ENCODE results near the gene FHOD3. TPM values are rescaled to one million over a fixed set of nuclear protein-coding genes. Genes with fewer than 3 reads are reported as not detected.

Gene FHOD3
- total RNA-seq, 1 donor from 2014 or later, result 0.40 TPM

GRCh38 chr18:36578871-36579710 lies 281.6 kb downstream of the FHOD3 start:
- ATAC-seq, result no peak

DNA sequence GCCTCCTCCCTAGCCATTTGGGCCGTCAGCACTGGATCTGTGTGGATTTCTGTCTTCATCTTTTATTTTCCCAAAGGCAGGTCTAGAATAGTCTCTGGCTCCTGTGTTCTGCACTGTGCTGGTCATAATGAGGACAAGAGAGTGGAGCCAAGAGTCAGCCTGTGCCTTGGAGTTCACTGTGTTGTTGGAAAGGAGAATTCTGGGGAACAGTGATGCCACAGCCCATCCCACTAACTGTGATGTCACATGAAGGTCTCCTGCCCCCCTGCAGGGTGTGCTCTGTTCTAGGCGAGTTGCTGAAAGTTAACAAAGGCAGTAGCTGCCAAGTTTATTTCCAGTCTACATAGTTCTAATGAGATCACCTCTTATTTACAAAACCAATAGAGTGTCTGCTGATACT lies 282.8 kb downstream of the FHOD3 start:
- no peak for DNase-seq (ENCODE audit: low spot score)
- ATAC-seq, result peak; percentile 29

More at GRCh38 chr18:36578871-36579710, 281.6 kb downstream of the FHOD3 start:
- DNase-seq (ENCODE audit: low spot score), result no peak

DNA sequence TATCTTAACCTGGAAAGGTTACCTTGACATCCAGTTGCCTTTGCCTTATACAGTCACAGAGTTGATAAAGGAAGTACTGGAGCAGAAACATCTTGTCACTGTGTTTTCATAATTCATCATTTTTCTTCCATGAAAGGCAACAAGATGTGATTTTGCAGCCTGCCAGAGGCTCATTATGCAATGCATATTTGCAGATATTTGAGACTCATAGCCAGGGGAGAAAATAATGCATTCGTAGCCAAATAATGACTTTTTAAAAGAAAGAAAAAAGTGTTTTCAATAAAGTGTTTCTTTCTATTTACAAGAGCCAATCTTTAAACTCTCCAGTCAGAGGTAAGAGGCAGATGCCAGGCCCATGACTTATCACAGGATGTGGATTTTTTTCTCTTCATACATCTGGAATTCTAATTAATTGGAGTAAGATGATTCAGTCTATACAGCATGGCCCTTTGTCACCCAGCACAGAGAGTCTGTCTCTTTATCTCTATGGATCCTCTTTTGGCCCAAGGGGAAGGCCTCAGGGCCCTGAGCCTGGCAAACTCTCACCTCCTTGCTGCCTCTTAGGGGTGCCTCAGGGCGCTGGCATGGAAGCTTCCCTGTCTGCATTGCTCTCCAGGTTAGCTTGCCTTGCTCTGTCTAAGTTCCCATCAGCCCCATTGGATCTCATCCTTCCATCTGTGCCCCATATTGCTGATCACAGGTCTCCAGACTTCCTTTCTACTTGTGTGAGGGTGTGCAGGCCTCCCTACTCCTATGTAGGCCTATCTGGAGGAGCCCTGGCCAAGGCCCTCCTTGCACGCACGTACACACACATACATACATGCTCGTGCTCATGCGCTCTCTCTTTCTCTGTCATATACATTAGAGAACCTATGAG lies 283.6 kb downstream of the FHOD3 start:
- ATAC-seq (no peak), DNase-seq (ENCODE audit: low spot score) (no peak)

DNA sequence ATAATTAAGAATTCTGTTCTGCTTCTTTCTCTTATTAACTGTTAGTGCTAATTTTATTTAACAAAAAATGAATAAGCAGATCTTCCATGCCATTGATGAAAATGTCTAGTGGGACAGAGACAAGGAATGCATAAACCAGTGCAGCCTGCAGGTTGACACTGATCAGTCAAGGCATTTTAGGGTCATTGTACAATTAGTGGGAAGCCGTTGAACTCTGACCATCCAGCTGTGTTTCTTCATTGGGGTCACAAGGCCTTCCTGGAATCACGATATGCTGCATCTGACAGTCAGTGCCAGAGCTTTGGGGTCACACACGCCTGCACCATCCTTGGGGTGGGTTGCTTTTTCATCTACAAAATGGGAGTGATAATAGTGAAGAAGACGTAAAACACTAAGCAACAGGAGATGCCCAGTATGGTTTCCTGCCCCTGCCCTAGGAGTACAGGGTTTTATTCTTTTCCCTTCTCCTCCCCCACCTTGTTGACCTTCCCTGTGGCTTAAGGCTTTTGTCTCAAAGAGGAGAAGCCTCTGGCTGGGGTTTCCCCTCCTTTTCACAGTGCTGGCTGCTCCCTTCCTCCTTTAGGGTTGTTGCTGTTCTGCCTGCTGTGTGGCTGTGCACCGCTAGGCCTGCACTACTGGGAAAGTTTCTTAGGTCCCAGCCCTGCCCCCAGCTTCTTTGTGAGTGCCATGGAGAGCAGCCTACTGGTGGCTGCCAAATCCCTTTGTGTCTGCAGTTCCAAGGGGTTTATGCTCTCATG lies 285.7 kb downstream of the FHOD3 start:
- ATAC-seq (no peak), DNase-seq (ENCODE audit: low spot score) (no peak)

DNA sequence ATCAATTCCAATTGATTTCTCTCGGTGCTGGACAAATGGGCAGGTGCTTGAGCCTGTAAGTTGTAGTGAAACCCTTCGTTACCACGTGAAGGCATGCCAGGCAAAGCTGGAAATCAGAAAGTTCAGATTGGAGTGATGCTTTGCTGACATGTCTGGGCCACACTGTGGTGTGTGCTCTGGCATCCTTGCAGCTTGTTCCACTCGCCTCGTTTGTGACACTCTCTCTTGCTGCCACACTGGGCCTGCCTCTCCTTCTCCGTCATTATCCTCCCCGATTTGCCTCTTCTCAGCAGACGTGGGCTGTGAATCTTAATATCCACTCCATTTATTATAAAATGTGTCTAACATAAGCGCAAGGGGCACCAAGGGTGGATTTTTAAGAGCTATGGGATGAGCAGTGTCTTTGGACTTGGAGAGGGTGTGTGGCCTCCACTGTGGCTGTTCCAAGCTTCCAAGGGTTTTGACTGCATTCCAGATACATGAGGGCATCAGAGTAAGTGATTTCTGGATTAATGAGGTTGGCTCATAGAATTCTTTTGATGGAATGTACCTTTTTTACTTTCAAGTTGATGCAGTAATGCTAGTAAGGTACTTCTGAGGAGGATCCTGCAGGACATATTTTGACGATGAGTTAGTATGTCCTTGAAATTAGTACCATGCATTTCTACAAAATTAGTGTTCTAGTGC lies 292.5 kb downstream of the FHOD3 start:
- no peak for ATAC-seq
- no peak for DNase-seq (ENCODE audit: low spot score)

DNA sequence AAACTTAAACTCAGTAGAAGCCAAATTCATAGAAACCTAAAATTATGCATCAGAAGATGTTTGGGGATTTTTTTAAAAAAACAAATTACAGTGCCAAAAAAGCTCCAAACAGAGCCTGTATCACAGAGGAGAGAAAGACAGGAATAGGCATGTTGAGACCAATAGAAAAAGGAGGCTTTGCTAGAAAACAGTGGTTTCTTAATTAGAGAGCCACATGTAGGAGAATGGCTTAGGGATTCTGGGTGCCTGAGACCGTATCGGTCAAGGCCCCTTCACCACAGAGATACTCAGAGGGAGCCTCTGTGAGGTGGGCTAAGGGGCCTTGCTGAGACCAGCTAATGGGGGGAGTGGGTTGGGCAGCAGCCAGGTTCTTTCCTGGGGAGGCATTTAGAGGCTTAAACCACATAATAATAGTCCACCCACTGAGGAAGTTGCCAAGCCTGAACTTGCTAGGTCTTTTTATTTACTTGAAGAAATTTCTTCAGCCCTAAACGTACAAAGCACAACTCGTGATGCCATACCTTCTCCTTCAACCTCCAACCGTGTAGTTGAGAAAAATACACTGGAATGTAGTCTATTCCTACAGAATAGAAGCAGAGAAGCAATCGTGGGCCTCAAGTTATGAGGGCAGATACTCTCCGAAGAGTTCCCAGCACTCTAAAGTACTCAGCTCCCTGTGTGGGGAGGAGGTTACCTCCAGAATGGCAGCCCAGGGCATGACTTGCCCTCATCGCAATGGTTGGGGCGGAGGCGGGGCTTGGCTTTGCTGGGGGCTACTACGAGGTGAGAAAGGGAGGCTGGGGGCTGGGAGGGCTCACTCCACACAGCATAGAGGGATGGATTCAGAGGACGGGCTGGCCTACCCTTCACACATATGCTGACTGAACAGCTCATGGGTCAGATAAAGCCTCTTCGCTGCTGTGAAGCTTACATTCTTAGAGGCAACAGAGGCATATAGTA lies 293.4 kb downstream of the FHOD3 start:
- no peak for ATAC-seq
- no peak for DNase-seq (ENCODE audit: low spot score)

GRCh38 chr18:36592282-36592681 lies 294.8 kb downstream of the FHOD3 start:
- ATAC-seq (no peak), DNase-seq (ENCODE audit: low spot score) (no peak)

GRCh38 chr18:36593001-36593400 lies 295.5 kb downstream of the FHOD3 start:
- DNase-seq (ENCODE audit: low spot score) (no peak), ATAC-seq (no peak)

DNA sequence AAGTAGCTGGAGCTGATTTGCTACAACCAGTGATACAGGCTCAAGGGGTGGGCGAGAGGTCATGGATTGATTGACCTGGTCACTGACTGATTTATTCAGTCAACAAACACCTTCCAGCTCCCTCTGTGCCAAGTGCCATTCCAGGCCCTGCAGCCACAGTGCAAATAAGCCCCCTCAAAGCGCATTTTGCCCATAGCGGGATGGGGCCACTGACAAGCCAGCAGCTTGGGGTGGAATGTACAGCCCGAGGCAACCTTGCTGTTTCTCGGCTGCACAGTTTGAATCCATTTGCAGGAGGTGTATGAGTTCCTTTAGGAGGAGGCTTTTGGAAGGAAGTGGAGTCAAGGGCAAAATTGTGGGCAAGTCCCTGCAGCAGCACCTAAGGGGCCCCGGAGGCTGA lies 296.1 kb downstream of the FHOD3 start:
- DNase-seq (ENCODE audit: low spot score) (no peak), ATAC-seq (no peak)

- DNase-seq (ENCODE audit: low spot score), result no peak
- no peak for ATAC-seq
Measured at GRCh38 chr18:36594621-36595020, 297.1 kb downstream of the FHOD3 start.

- no peak for DNase-seq (ENCODE audit: low spot score)
- no peak for ATAC-seq
Measured at GRCh38 chr18:36595046-36595817, 297.7 kb downstream of the FHOD3 start.

DNA sequence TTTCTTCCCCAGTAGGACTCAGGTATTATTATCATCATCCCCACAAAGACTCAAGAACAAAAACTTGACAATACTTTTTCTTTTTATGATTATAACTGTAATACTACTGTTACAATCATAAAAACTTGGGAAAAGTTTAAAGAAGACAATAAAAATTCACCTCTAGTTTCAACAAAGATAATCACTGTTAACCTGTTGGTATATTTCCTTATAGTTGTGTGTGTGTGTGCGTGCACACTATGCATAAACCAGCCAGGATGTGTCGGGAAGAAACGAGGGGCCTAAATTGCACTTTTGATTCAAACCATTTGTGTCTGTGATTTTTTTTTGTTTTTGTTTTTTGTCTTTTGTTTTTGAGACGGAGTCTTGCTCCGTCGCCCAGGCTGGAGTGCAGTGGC lies 298.3 kb downstream of the FHOD3 start:
- ATAC-seq (no peak), DNase-seq (ENCODE audit: low spot score) (no peak)

DNA sequence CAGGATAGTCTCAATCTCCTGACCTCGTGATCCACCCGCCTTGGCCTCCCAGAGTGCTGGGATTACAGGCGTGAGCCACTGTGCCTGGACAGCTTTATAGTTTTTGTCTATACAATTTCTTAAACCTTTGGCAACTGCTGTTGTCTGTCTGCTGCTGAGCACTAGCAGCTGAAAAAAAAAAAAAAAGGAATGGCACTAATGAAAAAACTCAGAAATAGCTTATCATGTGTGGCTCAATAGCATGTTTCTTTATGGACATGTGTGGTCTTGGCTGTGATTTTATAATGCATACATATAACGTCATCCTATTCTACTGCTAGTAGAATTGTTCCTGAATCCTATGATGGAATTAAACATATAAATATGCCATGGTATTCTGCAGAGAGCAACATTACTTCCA lies 300.1 kb downstream of the FHOD3 start:
- no peak for ATAC-seq
- no peak for DNase-seq (ENCODE audit: low spot score)

GRCh38 chr18:36600548-36600947 lies 303.0 kb downstream of the FHOD3 start:
- no peak for DNase-seq (ENCODE audit: low spot score)
- ATAC-seq, result no peak

DNA sequence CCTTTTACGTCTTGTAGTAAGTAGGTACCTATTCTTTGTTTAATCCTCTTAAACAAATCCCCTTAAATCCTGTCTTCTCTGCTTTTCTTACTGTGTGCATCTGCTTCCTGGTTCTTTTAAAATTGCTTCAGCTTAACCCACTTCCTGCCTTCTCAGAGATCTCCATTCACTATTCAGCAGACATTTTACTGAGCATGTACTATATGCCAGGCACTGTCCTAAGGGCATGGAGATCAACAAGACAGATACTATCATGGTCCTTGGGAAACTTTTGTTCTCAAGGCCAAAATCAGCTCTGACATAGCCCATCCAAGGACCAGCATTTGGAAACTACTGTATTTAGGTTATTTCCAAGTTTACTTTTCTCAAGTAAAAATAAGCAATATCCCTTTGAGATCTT lies 303.8 kb downstream of the FHOD3 start:
- ATAC-seq (no peak), DNase-seq (ENCODE audit: low spot score) (no peak)

DNA sequence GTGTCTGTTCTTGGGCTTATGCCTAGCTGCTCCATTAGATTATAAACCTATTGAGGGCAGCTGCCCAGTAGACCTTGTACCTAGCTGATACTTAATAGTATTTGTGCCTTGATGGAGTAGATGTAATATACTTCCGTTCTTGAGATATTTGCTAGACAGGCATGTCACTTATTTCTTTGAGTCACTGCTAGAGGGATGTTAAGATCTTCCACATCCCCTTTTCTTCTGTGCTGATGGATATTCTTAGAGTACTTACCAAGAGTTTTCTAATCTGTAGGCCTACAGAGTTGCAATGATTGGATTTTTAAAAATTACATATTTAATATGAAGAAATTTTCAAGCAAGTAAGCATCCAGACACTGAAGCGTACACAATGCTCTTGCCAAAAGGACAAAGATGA lies 304.6 kb downstream of the FHOD3 start:
- ATAC-seq (no peak), DNase-seq (ENCODE audit: low spot score) (no peak)

DNA sequence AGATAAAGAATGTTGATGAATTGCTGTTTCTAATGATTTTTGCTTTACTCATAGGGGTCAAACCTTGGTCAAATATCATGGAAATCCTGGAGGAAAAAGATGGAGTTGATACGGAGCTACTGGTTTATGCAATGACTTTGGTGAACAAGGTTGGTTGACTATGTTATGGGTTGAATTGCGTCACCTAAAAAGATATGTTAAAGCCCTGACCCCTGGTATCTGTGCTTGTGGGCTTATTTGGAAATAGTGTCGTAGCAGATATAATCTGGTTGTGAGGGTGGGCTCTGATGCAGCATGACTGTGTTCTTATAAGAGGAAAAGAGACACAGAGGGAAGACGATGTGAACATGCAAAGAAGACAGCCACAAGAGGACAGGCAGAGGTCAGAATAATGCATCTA lies 305.1 kb downstream of the FHOD3 start:
- no peak for ATAC-seq
- no peak for DNase-seq (ENCODE audit: low spot score)

DNA sequence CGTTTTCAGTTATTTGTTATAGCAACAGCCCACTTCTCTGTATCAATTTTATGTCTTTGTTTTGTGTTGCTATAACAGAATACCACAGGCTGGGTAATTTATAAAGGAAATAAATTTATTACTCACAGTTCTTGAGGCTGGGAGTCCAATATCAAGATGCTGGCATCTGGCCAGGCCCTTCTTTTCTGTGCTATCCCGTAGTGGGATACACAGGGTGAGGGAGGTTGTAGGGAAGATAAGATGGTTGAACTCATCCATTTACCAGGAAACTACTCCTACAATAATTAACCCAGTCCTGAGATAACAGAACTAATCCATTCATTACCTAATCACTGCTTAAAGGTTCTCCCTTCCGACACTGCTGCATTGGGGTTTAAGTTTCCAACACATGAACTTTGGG lies 310.6 kb downstream of the FHOD3 start:
- ATAC-seq, result no peak
- no peak for DNase-seq (ENCODE audit: low spot score)

- no peak for DNase-seq (ENCODE audit: low spot score)
Measured at GRCh38 chr18:36610258-36610657, 312.7 kb downstream of the FHOD3 start.

More at GRCh38 chr18:36610258-36610657, 312.7 kb downstream of the FHOD3 start:
- ATAC-seq, result no peak

Measured in left lobe of liver (tissue), 2 donors.